Kidney glomerular epithelial cell (primary cell): ENCODE measurements around the gene TCF20.

Experiments used
- DNase-seq: peaks from one replicate; lab custom pipeline; 2025; lab: John Stamatoyannopoulos, UW

TCF20 gene

DNA sequence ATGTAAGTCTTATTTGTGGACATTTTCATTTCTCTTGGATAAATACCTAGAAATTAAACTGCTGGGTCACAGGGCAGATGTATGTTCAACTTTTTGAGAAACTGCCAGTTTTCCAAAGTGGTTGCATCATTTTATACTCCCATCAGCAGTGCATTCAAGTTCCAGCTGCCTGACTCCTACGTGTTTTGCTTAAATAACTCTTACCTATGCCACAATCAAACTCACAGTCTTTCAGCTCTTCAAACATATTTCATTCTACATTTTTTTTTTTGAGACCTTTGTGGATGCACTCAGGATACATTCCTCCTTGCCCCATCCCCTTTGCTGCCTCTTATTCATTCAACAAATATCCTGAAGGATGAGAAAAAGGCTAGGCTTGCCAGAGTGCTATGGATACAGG lies 9.2 kb downstream of the TCF20 start:
- DNase-seq: no peak

DNA sequence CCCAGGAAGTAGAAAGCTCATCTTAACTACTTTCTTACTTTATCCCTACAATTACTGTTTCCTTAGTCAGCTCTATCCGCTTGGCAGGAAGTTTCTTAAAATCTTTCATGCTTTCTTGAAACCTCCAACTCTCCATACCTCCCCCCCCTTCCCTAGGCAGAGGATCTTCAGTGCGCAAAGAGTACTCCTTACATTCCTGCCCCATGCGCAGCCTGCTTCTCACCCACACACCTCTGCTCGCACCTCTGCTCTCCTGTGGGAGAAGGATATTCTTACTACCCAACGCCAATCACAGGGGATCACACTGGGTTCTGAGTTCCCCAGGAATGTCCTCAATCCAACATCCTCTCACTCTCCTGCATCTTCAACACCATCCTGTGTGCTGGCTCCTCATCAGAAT lies 12.3 kb downstream of the TCF20 start:
- DNase-seq: peak; percentile 6

DNA sequence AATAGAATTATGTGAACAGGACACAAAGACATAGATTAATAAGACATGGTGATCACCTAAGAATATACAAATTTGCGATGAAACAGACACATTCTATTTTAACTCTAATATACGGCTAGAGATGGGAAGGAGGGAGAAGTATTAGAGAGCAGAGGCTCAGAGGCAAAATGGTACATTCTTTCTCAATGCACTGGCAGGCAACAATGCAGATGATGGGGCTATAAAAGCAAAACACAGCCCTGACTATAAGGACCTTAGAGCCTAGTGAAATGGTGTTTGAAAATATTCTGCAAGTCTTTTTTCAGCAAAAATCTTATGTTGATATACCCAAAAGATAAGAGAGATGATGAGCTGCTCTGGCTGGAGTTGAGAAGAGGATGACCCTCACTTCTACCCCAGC lies 13.1 kb downstream of the TCF20 start:
- no peak for DNase-seq

DNA sequence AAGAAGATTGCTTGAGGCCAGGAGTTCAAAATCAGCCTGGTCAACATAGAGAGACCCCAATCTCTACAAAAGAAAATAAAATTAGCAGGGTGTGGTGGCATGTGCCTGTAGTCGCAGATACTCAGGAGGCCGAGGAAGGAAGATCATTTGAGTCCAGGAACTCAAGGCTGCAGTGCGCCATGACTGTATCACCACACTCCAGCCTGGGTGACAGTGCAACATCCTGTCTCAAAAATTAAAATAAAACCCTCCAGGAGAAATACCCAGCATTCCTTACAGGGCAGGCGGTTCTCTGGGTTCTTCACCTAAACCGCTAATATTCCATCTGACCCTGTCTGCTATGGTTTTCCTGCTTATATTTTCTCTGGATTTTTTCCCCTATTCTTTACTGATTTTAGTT lies 13.5 kb downstream of the TCF20 start:
- DNase-seq: no peak

DNA sequence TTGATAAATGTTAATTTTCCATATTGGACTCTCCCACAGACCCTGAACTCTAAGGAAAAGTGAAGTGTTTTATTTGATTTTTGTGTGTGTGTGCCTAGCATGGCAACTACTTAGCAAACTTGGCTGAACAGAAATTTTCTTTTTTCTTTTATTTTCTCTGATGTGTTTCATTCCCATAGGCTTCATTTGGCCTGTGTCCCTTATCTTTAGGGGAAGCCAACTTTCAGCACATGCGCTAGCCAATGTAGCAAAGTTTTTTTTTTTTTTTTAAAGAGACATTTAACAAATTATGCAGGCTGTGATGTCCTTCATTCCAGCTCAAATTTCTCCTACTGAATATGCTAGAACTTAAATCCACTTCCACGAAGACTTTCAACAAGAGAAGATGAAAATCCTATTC lies 14.2 kb downstream of the TCF20 start:
- no peak for DNase-seq

DNA sequence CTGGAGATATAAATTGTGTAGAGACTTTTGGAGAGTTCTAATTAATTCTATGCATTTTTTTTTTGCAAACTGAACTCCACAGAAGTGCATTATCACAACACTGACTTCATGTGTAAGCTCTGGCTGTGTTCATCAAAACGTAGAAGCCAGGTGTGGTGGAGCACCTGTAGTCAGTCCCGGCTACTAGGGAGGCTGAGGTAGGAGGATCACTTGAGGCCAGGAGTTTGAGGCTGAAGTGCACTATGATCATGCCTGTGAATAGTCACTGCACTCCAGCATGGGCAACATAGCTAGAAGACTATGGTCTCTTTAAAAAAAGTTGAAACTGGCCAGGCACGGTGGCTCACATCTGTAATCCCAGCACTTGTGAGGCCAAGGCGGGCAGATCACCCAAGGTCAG lies 20.6 kb downstream of the TCF20 start:
- no peak for DNase-seq

DNA sequence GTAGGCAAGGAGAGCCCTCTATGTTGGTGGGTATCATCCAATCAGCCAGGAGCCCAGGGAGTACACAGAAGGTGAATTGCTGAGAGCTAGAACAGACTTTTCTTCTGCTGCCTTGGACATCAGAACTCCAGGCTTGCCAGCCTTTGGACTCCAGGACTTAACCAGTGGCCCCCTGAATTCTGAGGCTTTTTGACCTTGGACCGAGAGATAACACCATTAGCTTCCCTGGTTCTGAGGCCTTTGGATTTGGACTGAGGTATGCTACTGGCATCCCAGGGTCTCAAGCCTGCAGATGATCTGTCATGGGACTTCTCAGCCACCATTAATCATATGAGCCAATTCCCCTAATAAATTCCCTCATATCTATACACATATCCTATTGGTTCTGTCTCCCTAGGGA lies 21.5 kb downstream of the TCF20 start:
- no peak for DNase-seq

DNA sequence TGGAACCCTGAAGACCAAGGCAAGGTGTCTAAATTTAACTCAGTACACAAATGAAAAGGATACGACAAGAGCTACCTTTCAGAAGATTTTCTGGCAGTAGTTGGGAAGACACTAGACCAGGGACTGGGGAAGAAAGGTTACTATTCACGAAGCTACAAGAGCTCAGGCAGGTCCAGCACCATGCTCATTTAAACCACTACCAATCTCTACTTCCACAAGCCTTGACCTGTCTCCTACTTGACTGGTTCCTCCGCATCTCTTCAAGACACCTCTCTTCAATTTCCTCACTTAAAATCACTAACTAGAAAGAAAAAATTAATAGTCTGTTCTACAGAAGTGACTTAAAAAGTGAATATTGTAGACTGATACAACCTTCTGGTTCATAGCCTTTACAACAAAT lies 22.9 kb downstream of the TCF20 start:
- DNase-seq: no peak

DNA sequence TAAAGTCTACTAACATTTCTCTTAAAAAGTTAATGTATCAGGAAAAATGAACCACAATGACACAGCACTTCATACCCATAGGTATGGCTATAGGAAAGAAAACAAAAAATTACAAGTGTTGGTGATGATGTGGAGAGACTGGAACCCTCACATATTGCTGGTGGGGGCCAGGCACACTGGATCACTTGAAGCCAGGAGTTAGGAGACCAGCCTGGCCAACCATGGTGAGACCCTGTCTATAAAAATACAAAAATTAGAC lies 26.7 kb downstream of the TCF20 start:
- DNase-seq: no peak

DNA sequence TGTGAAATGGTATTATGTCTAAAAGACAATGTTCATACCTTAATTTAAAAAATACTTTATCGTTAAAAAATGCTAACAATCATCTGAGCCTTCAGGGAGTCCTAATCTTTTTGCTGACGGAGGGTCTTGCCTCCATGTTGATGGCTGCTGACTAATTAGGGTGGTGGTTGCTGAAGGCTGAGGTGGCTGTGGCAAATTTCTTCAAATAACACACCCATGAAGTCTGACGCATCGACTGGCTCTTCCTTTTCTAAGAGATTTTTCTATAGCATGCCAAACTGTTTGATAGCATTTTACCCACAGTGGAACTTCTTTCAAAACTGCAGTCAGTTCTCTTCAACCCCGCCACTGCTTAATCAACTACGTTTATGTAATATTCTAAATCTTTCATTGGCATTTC lies 33.6 kb downstream of the TCF20 start:
- DNase-seq: no peak

DNA sequence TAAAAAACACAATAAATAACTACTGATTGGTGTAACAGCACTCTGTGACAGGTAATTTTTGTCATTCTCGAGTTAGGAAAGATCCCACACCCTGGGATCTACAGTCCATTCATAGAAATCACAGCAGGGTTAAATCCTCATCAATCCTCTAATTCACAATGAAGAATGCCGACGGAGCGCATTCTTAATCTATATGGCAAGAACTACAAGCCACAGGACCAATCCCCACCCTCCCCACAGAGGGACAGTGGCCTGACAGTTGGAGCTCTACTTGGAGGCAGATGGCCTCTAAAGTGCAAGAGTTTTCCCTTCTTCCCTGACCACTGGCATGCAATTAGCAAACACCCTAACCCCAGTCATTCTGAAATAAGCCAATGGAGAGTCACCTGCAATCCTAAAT lies 34.2 kb downstream of the TCF20 start:
- no peak for DNase-seq

DNA sequence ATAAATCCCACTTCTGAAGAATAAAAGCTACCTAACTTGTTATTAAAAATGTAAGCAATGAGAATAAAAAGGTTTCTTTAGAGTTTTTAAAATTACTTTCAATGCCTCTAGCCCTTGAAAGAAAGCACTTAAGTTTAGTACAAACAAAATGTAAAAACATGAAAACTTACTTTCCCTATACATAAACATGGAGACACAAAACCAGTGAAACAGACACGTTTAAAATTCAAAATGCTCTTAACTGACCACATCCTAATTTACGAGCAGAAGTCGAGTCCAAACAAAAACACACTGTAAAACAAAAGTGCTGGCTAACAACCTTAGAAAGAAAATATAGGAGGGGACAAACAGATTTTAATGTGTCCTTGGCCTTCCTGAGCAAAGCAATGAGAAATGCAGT lies 36.6 kb downstream of the TCF20 start:
- DNase-seq: no peak

DNA sequence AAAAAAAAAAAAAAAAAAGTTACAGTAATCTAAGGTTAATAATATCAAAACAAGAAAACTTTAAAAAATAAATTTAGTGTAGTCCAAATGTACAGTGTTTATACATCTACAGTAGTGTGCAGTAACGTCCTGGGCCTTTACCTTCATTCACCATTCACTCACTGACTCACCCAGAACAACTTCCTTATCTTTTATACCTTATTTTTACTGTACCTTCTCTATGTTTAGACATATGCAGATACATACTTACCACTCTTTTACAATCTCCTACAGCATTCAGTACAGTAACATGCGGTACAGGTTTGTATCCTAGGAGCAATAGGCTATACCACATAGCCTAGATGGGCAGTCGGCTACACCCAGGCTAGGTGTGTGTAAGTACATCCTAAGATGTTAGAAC lies 38.5 kb downstream of the TCF20 start:
- DNase-seq: no peak

DNA sequence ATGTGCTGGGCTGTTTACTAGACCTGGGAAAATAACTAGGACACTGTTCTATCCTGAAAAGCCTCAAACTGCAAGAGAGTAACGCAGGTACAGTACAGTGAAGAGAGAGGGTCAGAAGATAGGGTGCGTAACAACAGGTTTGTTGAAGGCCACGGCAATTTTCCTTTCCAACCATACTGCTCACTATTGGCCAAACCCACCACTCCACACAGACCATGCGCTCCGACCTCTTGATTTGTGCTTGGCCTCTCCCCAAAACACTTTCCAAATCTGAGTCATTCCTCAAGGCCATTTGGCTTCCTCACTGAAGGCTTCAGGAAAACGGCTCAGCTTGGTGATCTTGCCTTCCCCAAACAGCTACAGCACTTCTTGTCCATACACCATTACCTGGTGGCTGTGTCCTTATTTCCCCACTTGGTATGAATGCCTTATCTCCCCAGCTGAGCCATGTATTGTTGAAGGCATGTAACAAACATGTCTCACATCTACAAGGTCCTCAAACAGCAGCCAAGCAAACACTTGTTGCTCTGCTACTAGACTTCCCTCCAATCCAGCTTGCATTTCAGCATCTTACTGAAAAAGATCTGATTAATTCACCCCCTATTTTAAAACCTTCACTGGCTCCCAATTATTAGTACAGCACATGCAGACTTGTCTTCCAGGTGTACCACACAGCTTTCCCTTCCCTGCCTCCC lies 40.9 kb downstream of the TCF20 start:
- no peak for DNase-seq

DNA sequence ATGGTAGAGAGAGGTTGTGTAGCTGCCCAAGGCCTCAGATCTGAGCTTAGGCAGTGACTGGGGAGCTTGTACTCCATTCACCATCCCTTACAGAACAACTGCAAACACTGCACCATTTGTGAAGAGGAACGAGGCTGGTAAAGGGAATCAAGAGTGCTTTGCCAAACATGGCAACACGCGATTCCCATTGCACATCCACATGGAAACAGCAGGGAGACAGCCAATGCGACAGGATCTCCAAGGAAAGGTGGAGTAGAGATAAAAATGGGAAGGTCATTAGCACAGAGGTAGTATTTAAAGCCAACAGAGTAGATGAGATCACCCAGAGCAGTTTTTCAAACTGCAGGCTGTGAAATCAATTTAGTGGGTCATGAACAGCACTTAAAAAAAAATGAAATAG lies 42.0 kb downstream of the TCF20 start:
- DNase-seq: no peak

DNA sequence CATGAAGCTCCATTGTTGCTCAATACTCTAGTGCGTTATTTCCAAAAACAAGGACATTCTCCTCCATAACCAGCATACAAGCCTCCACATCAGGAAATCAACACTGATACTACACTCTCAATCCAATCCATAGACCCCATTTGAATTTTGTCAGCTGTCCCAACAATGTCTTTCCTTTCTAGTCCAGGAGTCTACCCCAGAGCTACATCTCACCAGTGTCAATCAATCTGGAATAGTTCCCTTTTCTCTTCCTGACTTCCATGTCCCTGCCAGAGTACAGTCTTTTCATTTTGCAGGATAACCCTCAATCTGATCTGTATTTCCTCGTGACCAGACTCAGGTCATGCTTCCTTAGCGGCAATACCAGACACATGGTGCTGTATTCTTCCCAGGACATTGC lies 43.0 kb downstream of the TCF20 start:
- DNase-seq: no peak

DNA sequence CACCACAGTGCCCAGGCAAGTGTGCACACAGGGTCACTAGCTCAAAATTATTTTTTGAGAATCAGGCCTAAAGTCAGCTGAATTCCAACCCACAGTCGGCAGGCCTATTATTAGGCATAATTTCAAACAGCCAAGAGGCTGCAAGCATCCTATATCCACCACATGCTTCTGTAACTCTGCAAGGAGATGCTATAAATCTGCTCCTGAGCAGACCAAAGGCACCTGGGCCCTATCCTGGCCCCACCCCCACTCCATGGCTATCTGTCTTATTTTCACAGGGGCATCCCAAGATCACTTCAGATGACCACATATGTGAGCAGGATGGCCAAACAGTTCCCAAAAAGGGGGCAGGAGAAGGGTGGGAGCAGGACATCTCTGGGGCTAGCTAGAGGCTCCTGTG lies 44.6 kb downstream of the TCF20 start:
- no peak for DNase-seq

DNA sequence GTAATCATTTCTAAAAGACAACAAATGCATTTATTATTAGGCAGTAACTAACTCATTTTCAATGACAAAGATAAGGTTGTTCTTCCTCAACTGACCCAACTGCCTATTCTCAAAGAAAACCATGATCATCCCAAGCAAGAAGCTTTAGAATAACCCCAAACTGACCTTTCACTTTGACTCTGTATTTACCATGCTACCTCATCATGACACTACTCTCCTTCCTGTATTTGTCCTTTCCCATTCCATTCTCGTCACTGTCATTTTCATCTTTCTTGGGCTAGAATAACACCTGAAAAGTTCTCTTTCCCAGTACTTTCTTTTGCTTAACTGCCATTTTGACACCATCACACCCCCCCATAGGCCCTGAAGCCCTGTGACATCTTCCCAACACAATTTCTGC lies 48.3 kb downstream of the TCF20 start:
- no peak for DNase-seq
